Activated T-cell treated with anti-CD3 and anti-CD28 coated beads, Interleukin-2, amount 50 U/mL, for 72 hours (primary cell): Measurements from ENCODE around the gene BAZ1A. TPM values are rescaled to one million over a fixed set of nuclear protein-coding genes. Genes with fewer than 3 reads are reported as not detected.

Source experiments
- ATAC-seq, 2 donors: fragments of 150-1000 bp; cut with Tn5 transposase; replicated peaks in 1 of 2; 2 replicates each; pipeline ENCODE4 v1.10.0; 2021; ENCODE audit warnings: moderate library complexity in 2 of 2, mild to moderate bottlenecking in 1 of 2
- DNase-seq, 2 donors: peaks; one replicate each; pipeline ENCODE4 v3.0.0; 2021 to 2022; ENCODE audit warnings: mixed read lengths in 1 of 2
- H3K27ac Mint-ChIP-seq: one replicate; pipeline ENCODE4 v1.8.0; 2022; ENCODE audit warnings: mild to moderate bottlenecking, moderate library complexity, mixed read lengths
- H3K27me3 Mint-ChIP-seq: one replicate; pipeline ENCODE4 v1.8.0; 2022; ENCODE audit warnings: low read depth, mixed read lengths
- H3K36me3 Mint-ChIP-seq, 2 donors: one replicate each; pipeline ENCODE4 v1.8.0; 2022; ENCODE audit warnings: mixed read lengths in 2 of 2, mild to moderate bottlenecking in 1 of 2; ENCODE audit not compliant: insufficient read depth in 2 of 2
- H3K4me1 Mint-ChIP-seq: one replicate; pipeline ENCODE4 v1.8.0; 2022; ENCODE audit warnings: low read depth, mixed read lengths
- H3K4me3 Mint-ChIP-seq, 2 donors: one replicate each; pipeline ENCODE4 v1.8.0; 2022; ENCODE audit warnings: mild to moderate bottlenecking in 2 of 2, mixed read lengths in 2 of 2, moderate library complexity in 2 of 2
- H3K9me3 Mint-ChIP-seq, 2 donors: one replicate each; pipeline ENCODE4 v1.8.0; 2022; ENCODE audit warnings: mixed read lengths in 2 of 2
- total RNA-seq, 2 donors: library from RNA; stranded (reverse); gene quantifications; one replicate each; pipeline ENCODE4 v1.2.3, GENCODE V29; 2022

BAZ1A gene
- total RNA-seq, 2 donors from 2014 or later = 44.4 to 57.2 TPM

- H3K36me3 Mint-ChIP-seq = peaks cover 7 to 26% of the 10 kb centered on the region in 2 donors
Measured at GRCh38 chr14:34873589-34874385, 1.4 kb downstream of the BAZ1A start.

GRCh38 chr14:34872822-34873588, 2.2 kb downstream of the BAZ1A start:
- Mint-ChIP-seq H3K4me3 (peak overlapping the region; percentile 93 to 98), H3K27ac (peak overlapping the region; percentile 96), H3K9me3 (no peaks in the 10 kb centered on the region), H3K27me3 (no peaks in the 10 kb centered on the region), H3K36me3 (peaks cover 7 to 31% of the 10 kb centered on the region in 2 donors), H3K4me1 (peaks cover 55% of the 10 kb centered on the region)
- peak in 1 of 2 donors; percentile 46 for DNase-seq
- ATAC-seq = peak; percentile 17 to 31

More at GRCh38 chr14:34873589-34874385, 1.4 kb downstream of the BAZ1A start:
- Mint-ChIP-seq H3K27ac (peak overlapping the region; percentile 96), H3K4me3 (peak overlapping the region; percentile 93 to 98), H3K27me3 (no peaks in the 10 kb centered on the region), H3K4me1 (peaks cover 48% of the 10 kb centered on the region), H3K9me3 (no peaks in the 10 kb centered on the region)
- peak; percentile 87 to 93 for DNase-seq
- ATAC-seq = peak; percentile 82 to 83

- Mint-ChIP-seq H3K27ac (no peak overlapping the region), H3K36me3 (peaks cover 0 to 20% of the 10 kb centered on the region in 2 donors), H3K4me3 (no peak overlapping the region), H3K27me3 (no peaks in the 10 kb centered on the region), H3K9me3 (no peaks in the 10 kb centered on the region), H3K4me1 (peaks cover 60% of the 10 kb centered on the region)
- no peak for DNase-seq
- ATAC-seq = no peak
Measured at GRCh38 chr14:34867199-34867598, 8.0 kb downstream of the BAZ1A start.

- no peaks in the 10 kb centered on the region for H3K9me3 Mint-ChIP-seq
- DNase-seq (no peak), ATAC-seq (no peak)
- no peaks in the 10 kb centered on the region for H3K27me3 Mint-ChIP-seq
- H3K36me3 Mint-ChIP-seq = peaks cover 2 to 15% of the 10 kb centered on the region in 2 donors
- peaks cover 48% of the 10 kb centered on the region for H3K4me1 Mint-ChIP-seq
- H3K27ac Mint-ChIP-seq = no peak overlapping the region
- no peak overlapping the region for H3K4me3 Mint-ChIP-seq
Measured at GRCh38 chr14:34865889-34866574, 9.1 kb downstream of the BAZ1A start.

- Mint-ChIP-seq H3K9me3 (no peaks in the 10 kb centered on the region), H3K27ac (no peak overlapping the region), H3K27me3 (no peaks in the 10 kb centered on the region), H3K4me1 (peaks cover 29% of the 10 kb centered on the region), H3K36me3 (peaks cover 2 to 18% of the 10 kb centered on the region in 2 donors), H3K4me3 (no peak overlapping the region)
- ATAC-seq (no peak), DNase-seq (no peak)
Measured at GRCh38 chr14:34863844-34864243, 11.3 kb downstream of the BAZ1A start.

- no peak for DNase-seq
- ATAC-seq = no peak
- H3K4me3 Mint-ChIP-seq = no peak overlapping the region
- H3K9me3 Mint-ChIP-seq = no peaks in the 10 kb centered on the region
- peaks cover 14 to 24% of the 10 kb centered on the region in 2 donors for H3K36me3 Mint-ChIP-seq
- H3K27ac Mint-ChIP-seq = peak overlapping the region; percentile 14
- peaks cover 20% of the 10 kb centered on the region for H3K4me1 Mint-ChIP-seq
- H3K27me3 Mint-ChIP-seq = no peaks in the 10 kb centered on the region
Measured at GRCh38 chr14:34858765-34859164, 16.4 kb downstream of the BAZ1A start.

GRCh38 chr14:34857689-34858449, 17.3 kb downstream of the BAZ1A start:
- DNase-seq (no peak), ATAC-seq (peak; percentile 68 to 71)
- peaks cover 14 to 33% of the 10 kb centered on the region in 2 donors for H3K36me3 Mint-ChIP-seq
- H3K27ac Mint-ChIP-seq = peak overlapping the region; percentile 91
- no peaks in the 10 kb centered on the region for H3K27me3 Mint-ChIP-seq
- peak overlapping the region; percentile 12 to 56 for H3K4me3 Mint-ChIP-seq
- H3K4me1 Mint-ChIP-seq = peaks cover 19% of the 10 kb centered on the region
- no peaks in the 10 kb centered on the region for H3K9me3 Mint-ChIP-seq

- Mint-ChIP-seq H3K9me3 (no peaks in the 10 kb centered on the region), H3K4me1 (peaks cover 15% of the 10 kb centered on the region)
- no peak for ATAC-seq
Measured at GRCh38 chr14:34853041-34853440, 22.1 kb downstream of the BAZ1A start.

GRCh38 chr14:34851395-34851794, 23.8 kb downstream of the BAZ1A start:
- no peak for DNase-seq
- Mint-ChIP-seq H3K9me3 (no peaks in the 10 kb centered on the region), H3K4me1 (peaks cover 3% of the 10 kb centered on the region), H3K4me3 (no peak overlapping the region), H3K27me3 (no peaks in the 10 kb centered on the region), H3K27ac (no peak overlapping the region), H3K36me3 (peaks cover 5 to 24% of the 10 kb centered on the region in 2 donors)
- ATAC-seq = no peak

More at GRCh38 chr14:34853041-34853440, 22.1 kb downstream of the BAZ1A start:
- Mint-ChIP-seq H3K36me3 (peaks cover 12 to 31% of the 10 kb centered on the region in 2 donors), H3K27me3 (no peaks in the 10 kb centered on the region), H3K4me3 (no peak overlapping the region), H3K27ac (peak overlapping the region; percentile 46)
- DNase-seq = no peak

GRCh38 chr14:34845869-34846268, 29.3 kb downstream of the BAZ1A start:
- ATAC-seq (no peak), DNase-seq (no peak)
- Mint-ChIP-seq H3K27ac (peak overlapping the region; percentile 59), H3K4me1 (peaks cover 20% of the 10 kb centered on the region), H3K36me3 (peaks cover 2 to 19% of the 10 kb centered on the region in 2 donors), H3K9me3 (no peaks in the 10 kb centered on the region), H3K27me3 (no peaks in the 10 kb centered on the region), H3K4me3 (no peak overlapping the region)

- peak; percentile 39 to 42 for DNase-seq
- peak overlapping the region; percentile 12 to 49 for H3K4me3 Mint-ChIP-seq
Measured at GRCh38 chr14:34843011-34843554, 32.1 kb downstream of the BAZ1A start.

GRCh38 chr14:34837801-34838322, 37.3 kb downstream of the BAZ1A start:
- Mint-ChIP-seq H3K27me3 (no peaks in the 10 kb centered on the region), H3K9me3 (no peaks in the 10 kb centered on the region), H3K4me1 (peaks cover 32% of the 10 kb centered on the region), H3K36me3 (peaks cover 0 to 9% of the 10 kb centered on the region in 2 donors), H3K4me3 (no peak overlapping the region), H3K27ac (no peak overlapping the region)
- no peak for DNase-seq
- ATAC-seq = no peak

More at GRCh38 chr14:34843011-34843554, 32.1 kb downstream of the BAZ1A start:
- H3K9me3 Mint-ChIP-seq = no peaks in the 10 kb centered on the region
- H3K27me3 Mint-ChIP-seq = no peaks in the 10 kb centered on the region
- H3K4me1 Mint-ChIP-seq = peaks cover 17% of the 10 kb centered on the region
- peak; percentile 99 for ATAC-seq
- H3K27ac Mint-ChIP-seq = peak overlapping the region; percentile 88
- H3K36me3 Mint-ChIP-seq = peaks cover 0 to 18% of the 10 kb centered on the region in 2 donors
